Keratinocyte (primary cell): ENCODE data around the gene CHMP2A. TPM values are rescaled to one million over a fixed set of nuclear protein-coding genes. Genes with fewer than 3 reads are reported as not detected.

ENCODE experiments used
- DNase-seq: peaks from one replicate; pipeline ENCODE4 v3.0.0-alpha.2; 2011; ENCODE audit warnings: low read depth, missing footprints, low spot score
- FAIRE-seq: peaks from 2 replicates; lab custom pipeline; 2011; peaks lifted over from hg19 to GRCh38; lab: Jason Lieb, UNC
- H2AFZ ChIP-seq: 2 replicates; pipeline ENCODE4 v1.6.0; 2012; ENCODE audit warnings: low read length, control low read depth, inconsistent platforms; ENCODE audit not compliant: control insufficient read depth
- H3K27ac ChIP-seq: 2 replicates; pipeline ENCODE4 v1.5.1; 2011; ENCODE audit warnings: low read length; ENCODE audit not compliant: control insufficient read depth, insufficient read depth
- H3K27me3 ChIP-seq: 3 replicates; pipeline ENCODE4 v1.6.0; 2011; ENCODE audit warnings: low read length; ENCODE audit not compliant: control insufficient read depth, insufficient read depth; ENCODE audit errors: extremely low read depth
- H3K36me3 ChIP-seq, 2 experiments: 2 replicates in 1 of 2; 3 replicates in 1 of 2; pipeline ENCODE4 v1.5.1; 2011; ENCODE audit warnings: low read length in 2 of 2, mild to moderate bottlenecking in 1 of 2; ENCODE audit not compliant: control insufficient read depth in 2 of 2, insufficient read depth in 2 of 2; ENCODE audit errors: extremely low read depth in 1 of 2
- H3K4me1 ChIP-seq: 3 replicates; pipeline ENCODE4 v1.5.1; 2011; ENCODE audit warnings: low read length; ENCODE audit not compliant: control insufficient read depth, insufficient read depth; ENCODE audit errors: extremely low read depth
- H3K4me2 ChIP-seq: 3 replicates; pipeline ENCODE4 v1.6.0; 2011; ENCODE audit warnings: low read depth, low read length; ENCODE audit not compliant: control insufficient read depth, insufficient read depth; ENCODE audit errors: extremely low read depth
- H3K4me3 ChIP-seq, 3 experiments: fragments of 200-600 bp in 1 of 3; sonication (generic) in 1 of 3; 2 replicates in 2 of 3; 3 replicates in 1 of 3; pipeline ENCODE4 v1.5.1; 2011 to 2016; ENCODE audit warnings: low read length in 3 of 3, mild to moderate bottlenecking in 3 of 3, control low read depth in 2 of 3, inconsistent platforms in 1 of 3, low read depth in 1 of 3, mixed read lengths in 1 of 3, mixed run types in 1 of 3, moderate library complexity in 1 of 3; ENCODE audit not compliant: control insufficient read depth in 2 of 3, insufficient read depth in 2 of 3; ENCODE audit errors: extremely low read depth in 1 of 3
- H3K79me2 ChIP-seq: 2 replicates; pipeline ENCODE4 v1.6.0; 2012; ENCODE audit warnings: low read length; ENCODE audit not compliant: control insufficient read depth, insufficient read depth
- H3K9ac ChIP-seq: 3 replicates; pipeline ENCODE4 v1.6.0; 2011; ENCODE audit warnings: low read length; ENCODE audit not compliant: control insufficient read depth, insufficient read depth; ENCODE audit errors: extremely low read depth
- H3K9me1 ChIP-seq: 3 replicates; pipeline ENCODE4 v1.6.0; 2011; ENCODE audit warnings: low read length; ENCODE audit not compliant: control insufficient read depth, insufficient read depth; ENCODE audit errors: extremely low read depth
- H3K9me3 ChIP-seq: 2 replicates; pipeline ENCODE4 v1.5.1; 2012; ENCODE audit warnings: low read depth, low read length; ENCODE audit not compliant: control insufficient read depth
- H4K20me1 ChIP-seq: 3 replicates; pipeline ENCODE4 v1.6.0; 2011; ENCODE audit warnings: low read length; ENCODE audit not compliant: control insufficient read depth, insufficient read depth; ENCODE audit errors: extremely low read depth
- EZH2 ChIP-seq: IDR thresholded peaks from one replicate; pipeline ENCODE4 v1.6.1; 2012; ENCODE audit warnings: inconsistent platforms, mild to moderate bottlenecking, low read length, moderate library complexity
- dilution Hi-C: fragments of 300-500 bp; cut with MboI; formaldehyde crosslinking; loops from one replicate; pipeline ENCODE4 v1.7.0; 2020; ENCODE audit warnings: low sequenced_read_pairs; ENCODE audit not compliant: extremely low pct_ligation_motif_present
- polyA plus RNA-seq, 5 experiments: library from polyadenylated mRNA; depleted of rRNA in 3 of 5; stranded (reverse) in 3 of 5; stranded (forward) in 1 of 5; unstranded in 1 of 5; fragments of >200 nt; gene quantifications; 1 replicate in 1 of 5; 2 replicates in 3 of 5; 3 replicates in 1 of 5; pipeline versions ENCODE4 v1.2.1 to v1.2.3, GENCODE V29; 2011 to 2012; ENCODE audit warnings: missing spikeins in 2 of 5, low read depth in 1 of 5, low replicate concordance in 1 of 5
- TF ChIP-seq, protein P1 (sequence below), 3 experiments: IDR thresholded peaks in 1 of 3; conservative IDR thresholded peaks in 1 of 3; optimal IDR thresholded peaks in 1 of 3; 2 replicates in 2 of 3; 3 replicates in 1 of 3; pipeline versions ENCODE3 to v1.5.1; 2011; ENCODE audit warnings: low read length in 3 of 3, mild to moderate bottlenecking in 3 of 3, moderate library complexity in 2 of 3, control low read depth in 1 of 3, inconsistent platforms in 1 of 3; ENCODE audit not compliant: insufficient read depth in 2 of 3; ENCODE audit errors: extremely low read depth in 1 of 3

CHMP2A gene
- polyA plus RNA-seq, 1 donor (not counting 4 experiments of a cell fraction or from before 2014, with no cell fraction given) = 115 TPM

DNA sequence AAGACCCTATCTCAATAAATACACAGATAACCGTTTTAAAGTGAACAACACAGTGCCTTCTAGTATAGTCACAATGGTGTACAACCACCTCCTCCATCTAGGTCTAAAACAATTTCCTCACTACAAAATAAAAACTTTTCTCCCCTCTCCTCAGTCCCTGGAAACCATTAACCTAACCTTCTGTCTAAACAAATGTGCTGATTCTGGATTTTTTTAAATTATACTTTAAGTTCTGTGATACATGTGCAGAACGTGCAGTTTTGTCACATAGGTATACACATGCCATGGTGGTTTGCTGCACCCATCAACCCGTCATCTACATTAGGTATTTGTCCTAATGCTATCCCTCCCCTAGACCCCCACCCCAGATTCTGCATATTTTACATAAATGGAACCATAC lies 25.5 kb downstream of the CHMP2A start:
- FAIRE-seq (no peak), DNase-seq (no peak)
- TF ChIP-seq, protein P1, sequence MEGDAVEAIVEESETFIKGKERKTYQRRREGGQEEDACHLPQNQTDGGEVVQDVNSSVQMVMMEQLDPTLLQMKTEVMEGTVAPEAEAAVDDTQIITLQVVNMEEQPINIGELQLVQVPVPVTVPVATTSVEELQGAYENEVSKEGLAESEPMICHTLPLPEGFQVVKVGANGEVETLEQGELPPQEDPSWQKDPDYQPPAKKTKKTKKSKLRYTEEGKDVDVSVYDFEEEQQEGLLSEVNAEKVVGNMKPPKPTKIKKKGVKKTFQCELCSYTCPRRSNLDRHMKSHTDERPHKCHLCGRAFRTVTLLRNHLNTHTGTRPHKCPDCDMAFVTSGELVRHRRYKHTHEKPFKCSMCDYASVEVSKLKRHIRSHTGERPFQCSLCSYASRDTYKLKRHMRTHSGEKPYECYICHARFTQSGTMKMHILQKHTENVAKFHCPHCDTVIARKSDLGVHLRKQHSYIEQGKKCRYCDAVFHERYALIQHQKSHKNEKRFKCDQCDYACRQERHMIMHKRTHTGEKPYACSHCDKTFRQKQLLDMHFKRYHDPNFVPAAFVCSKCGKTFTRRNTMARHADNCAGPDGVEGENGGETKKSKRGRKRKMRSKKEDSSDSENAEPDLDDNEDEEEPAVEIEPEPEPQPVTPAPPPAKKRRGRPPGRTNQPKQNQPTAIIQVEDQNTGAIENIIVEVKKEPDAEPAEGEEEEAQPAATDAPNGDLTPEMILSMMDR (optimal IDR thresholded peaks at IDR 0.05 in 1 of 3, IDR thresholded peaks at IDR 0.05 in 1 of 3, conservative IDR thresholded peaks at IDR 0.05 in 1 of 3; ENCODE audit: extremely low read depth in 1 of 3, insufficient read depth in 2 of 3, low read length in 3 of 3) = no peak
- TF ChIP-seq EZH2 = no peak
- Histone ChIP-seq H3K4me1 (no peaks in the 10 kb centered on the region), H4K20me1 (no peaks in the 10 kb centered on the region), H3K4me3 (no peak overlapping the region), H3K9me3 (no peaks in the 10 kb centered on the region), H3K36me3 (no peaks in the 10 kb centered on the region), H2AFZ (no peak overlapping the region), H3K79me2 (no peaks in the 10 kb centered on the region), H3K27ac (no peak overlapping the region), H3K4me2 (no peak overlapping the region), H3K9me1 (no peaks in the 10 kb centered on the region), H3K9ac (no peak overlapping the region), H3K27me3 (peaks cover 7% of the 10 kb centered on the region)
- dilution Hi-C loops = no loop called here

DNA sequence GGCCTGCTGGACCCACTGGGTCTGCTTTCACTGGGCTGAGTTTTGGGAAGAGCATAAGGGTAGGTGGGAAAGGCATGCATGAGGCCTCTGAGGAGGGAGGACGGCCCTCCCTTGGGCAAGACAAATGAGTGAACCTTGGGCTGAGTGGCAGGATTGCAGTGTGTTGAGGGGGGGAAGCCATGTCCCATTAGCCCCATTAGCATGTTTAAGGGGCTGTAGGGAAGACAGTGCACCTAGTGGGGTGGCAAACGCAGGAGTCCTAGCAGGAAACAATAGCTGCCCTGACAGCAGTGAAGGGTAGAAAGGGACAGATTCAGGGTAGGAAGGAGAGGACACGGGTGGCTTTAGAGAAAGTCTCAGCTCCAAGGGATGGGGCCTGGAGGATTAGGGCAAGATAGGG lies 32.2 kb downstream of the CHMP2A start:
- H3K27me3 ChIP-seq = no peaks in the 10 kb centered on the region
- no peak overlapping the region for H2AFZ ChIP-seq
- no peak for TF ChIP-seq EZH2
- TF ChIP-seq, protein P1 (optimal IDR thresholded peaks at IDR 0.05 in 1 of 3, IDR thresholded peaks at IDR 0.05 in 1 of 3, conservative IDR thresholded peaks at IDR 0.05 in 1 of 3; ENCODE audit: extremely low read depth in 1 of 3, insufficient read depth in 2 of 3, low read length in 3 of 3) = no peak
- H3K4me2 ChIP-seq = no peak overlapping the region
- dilution Hi-C loops = no loop called here
- no peaks in the 10 kb centered on the region for H3K9me3 ChIP-seq
- H3K27ac ChIP-seq = no peak overlapping the region
- DNase-seq (no peak), FAIRE-seq (no peak)
- peaks cover 14% of the 10 kb centered on the region for H3K79me2 ChIP-seq
- H4K20me1 ChIP-seq = no peaks in the 10 kb centered on the region
- peaks cover 13% of the 10 kb centered on the region for H3K4me1 ChIP-seq
- no peak overlapping the region for H3K9ac ChIP-seq
- no peaks in the 10 kb centered on the region for H3K36me3 ChIP-seq
- H3K9me1 ChIP-seq = no peaks in the 10 kb centered on the region
- H3K4me3 ChIP-seq = no peak overlapping the region
